Cardiac fibroblast (primary cell): Measurements from ENCODE around the gene TCTN3.
"Not testable (repeated sequence)": the region's sequence is repeated elsewhere in the genome, so short reads cannot be mapped to it uniquely, and the experiment has no call there.

Experiments
- DNase-seq, 2 donors: peaks; one replicate each; pipeline versions ENCODE4 v3.0.0 to v3.0.0-alpha.2; 2010; ENCODE audit warnings: low read depth in 2 of 2
- H3K4me3 ChIP-seq, 2 donors: replicated peaks in 1 of 2; 1 replicate in 1 of 2; 2 replicates in 1 of 2; pipeline ENCODE4 v1.5.1; 2011; ENCODE audit warnings: low read depth in 2 of 2, low read length in 2 of 2, mild to moderate bottlenecking in 2 of 2, moderate library complexity in 1 of 2
- TF ChIP-seq, protein P1 (sequence below): IDR thresholded peaks from one replicate; pipeline ENCODE4 v1.5.1; 2011; ENCODE audit warnings: low read depth, mild to moderate bottlenecking, low read length, inconsistent platforms

The TCTN3 gene

DNA sequence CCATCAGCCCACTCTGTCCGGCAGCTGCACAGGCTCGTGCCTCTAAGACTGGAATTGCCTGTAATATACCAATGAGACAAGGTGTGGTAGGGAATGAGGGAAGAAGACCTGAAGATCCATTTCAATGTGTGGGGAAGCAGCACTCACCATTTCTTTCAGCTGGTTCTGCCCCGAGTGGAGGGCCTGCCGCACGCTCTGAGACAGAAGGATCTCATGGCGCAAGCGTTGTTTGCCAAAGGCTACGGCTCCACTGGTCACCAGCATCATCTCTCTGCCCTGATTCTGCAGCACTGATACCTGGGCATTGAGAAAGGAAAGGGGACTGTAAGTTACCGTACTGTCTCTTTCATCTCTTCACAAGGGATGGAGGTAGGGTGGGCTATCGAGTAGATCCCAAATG is 56.6 kb downstream of the TCTN3 start:
- no peak overlapping the region for H3K4me3 ChIP-seq
- TF ChIP-seq, protein P1, sequence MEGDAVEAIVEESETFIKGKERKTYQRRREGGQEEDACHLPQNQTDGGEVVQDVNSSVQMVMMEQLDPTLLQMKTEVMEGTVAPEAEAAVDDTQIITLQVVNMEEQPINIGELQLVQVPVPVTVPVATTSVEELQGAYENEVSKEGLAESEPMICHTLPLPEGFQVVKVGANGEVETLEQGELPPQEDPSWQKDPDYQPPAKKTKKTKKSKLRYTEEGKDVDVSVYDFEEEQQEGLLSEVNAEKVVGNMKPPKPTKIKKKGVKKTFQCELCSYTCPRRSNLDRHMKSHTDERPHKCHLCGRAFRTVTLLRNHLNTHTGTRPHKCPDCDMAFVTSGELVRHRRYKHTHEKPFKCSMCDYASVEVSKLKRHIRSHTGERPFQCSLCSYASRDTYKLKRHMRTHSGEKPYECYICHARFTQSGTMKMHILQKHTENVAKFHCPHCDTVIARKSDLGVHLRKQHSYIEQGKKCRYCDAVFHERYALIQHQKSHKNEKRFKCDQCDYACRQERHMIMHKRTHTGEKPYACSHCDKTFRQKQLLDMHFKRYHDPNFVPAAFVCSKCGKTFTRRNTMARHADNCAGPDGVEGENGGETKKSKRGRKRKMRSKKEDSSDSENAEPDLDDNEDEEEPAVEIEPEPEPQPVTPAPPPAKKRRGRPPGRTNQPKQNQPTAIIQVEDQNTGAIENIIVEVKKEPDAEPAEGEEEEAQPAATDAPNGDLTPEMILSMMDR, result no peak
- no peak for DNase-seq

DNA sequence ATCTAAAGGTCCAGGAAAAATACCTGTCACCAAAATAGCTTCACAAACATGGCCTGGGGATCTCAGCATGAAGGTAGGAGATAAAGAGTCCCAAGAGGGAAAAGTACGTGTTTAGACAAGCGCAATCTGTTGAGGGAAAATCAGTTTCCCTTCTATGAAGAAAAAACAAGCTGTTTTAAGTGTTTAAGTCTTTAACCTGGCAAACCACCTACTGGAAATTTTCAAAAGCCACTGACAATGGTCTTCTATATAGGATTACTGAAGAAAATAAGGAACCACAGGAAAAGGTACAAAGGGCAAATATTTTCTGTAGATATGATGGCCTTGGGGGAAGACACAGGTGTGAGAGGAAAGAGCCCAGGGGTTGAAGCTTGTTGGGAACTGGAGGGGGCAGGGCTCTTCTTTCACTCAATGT is 58.4 kb downstream of the TCTN3 start:
- H3K4me3 ChIP-seq, result no peak overlapping the region
- TF ChIP-seq, protein P1, result no peak
- DNase-seq, result no peak

DNA sequence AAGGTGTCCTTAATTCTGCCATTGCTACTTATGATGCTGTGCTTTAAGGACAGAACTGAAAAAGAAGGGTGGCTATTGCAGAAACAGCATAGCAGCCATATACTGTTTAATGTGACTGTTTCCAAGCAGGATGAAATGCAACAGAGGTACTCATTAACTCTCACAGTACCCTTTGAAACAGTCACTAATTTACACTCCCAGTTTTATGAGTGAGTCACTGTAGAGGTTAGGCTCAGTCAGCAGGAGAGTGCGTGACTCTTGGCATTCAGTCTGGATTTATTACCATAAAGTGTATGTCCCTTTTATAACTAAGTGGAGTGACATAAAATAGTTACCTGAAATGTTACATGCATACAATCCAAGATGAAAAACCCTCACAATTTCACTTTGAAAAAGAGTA is 64.9 kb downstream of the TCTN3 start:
- no peak overlapping the region for H3K4me3 ChIP-seq
- TF ChIP-seq, protein P1, result no peak
- DNase-seq, result no peak

DNA sequence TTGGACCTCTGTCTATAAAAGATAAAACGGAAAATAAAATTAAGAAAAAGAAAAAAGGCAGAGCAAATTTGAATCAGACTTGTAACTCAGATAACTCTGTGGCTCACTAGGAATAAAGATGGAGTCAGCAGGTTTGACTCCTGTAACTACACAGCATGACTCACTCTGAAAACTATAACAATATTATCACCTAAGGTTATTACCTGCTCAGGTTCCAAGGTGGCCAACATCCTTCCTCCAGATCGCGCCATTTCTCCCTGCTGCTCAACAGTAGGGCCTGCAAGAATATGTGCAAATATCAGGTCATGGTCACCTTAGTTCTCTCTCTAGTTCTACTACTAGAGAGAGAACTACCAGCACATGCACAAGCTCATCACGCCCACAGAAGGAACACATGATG is 67.2 kb downstream of the TCTN3 start:
- TF ChIP-seq, protein P1, result no peak
- no peak for DNase-seq
- no peak overlapping the region for H3K4me3 ChIP-seq

DNA sequence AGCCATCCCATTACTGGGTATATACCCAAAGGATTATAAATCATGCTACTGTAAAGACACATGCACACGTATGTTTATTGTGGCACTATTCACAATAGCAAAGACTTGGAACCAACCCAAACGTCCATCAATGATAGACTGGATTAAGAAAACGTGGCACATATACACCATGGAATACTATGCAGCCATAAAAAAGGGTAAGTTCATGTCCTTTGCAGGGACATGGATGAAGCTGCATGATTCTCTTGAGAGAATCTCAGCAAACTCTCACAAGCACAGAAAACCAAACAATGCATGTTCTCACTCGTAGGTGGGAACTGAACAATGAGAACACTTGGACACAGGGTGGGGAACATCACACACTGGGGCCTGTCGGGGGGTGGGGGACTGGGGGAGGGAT is 73.3 kb downstream of the TCTN3 start:
- not testable (repeated sequence) for DNase-seq, H3K4me3 ChIP-seq

DNA sequence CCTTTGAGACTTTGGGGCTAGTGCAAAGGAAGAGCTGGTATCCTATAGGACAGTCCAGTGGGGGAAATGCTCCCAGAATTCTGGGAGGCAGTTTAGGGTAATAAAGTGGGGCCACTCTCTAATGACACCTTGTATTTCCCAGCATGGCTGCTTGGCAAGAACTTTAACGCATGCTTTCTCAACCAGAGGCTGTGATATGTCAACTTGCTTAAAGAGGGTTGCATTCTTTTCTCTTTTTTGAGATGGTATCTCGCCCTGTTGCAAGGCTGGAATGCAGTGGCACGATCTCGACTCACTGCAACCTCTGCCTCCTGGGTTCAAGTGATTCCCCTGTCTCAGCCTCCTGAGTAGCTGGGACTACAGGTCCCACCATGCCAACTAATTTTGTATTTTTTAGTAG is 75.6 kb downstream of the TCTN3 start:
- H3K4me3 ChIP-seq, result no peak overlapping the region
- TF ChIP-seq, protein P1, result no peak
- DNase-seq, result no peak

DNA sequence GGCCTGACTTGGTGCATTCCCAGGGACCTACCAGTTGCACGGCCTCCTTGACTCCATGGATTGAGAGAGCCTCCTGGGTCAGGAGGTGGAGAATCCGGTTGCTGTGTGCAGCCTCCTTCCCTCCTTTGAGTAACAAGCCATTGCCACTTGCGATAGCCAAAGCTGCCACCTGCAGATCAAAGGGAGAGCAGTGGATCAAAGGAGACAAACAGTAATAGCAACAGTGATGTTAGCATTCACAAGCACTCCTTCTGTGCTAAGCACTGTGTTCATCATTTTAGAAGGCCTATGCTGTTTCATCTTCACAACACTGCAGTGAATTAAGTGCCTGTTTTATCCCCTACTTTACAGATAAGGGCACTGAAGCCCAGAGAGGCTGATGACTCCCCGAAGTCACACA is 77.3 kb downstream of the TCTN3 start:
- TF ChIP-seq, protein P1, result no peak
- DNase-seq, result no peak
- H3K4me3 ChIP-seq, result no peak overlapping the region
